Activated T-helper 1 cell treated with anti-CD3 and anti-CD28 coated beads, Interleukin-12 subunit alpha, Interleukin-12 subunit beta, Interleukin-2, Interleukin-4 antibody, amounts not matched to agents 30 ng/mL and 10 ng/mL and 1 ng/mL, durations not matched to agents 14 hours and 24 hours and 36 hours (primary cell): Measurements from ENCODE around the gene TNRC6A. TPM values are rescaled to one million over a fixed set of nuclear protein-coding genes. Genes with fewer than 3 reads are reported as not detected.
"Not testable (repeated sequence)": the region's sequence is repeated elsewhere in the genome, so short reads cannot be mapped to it uniquely, and the experiment has no call there.

ENCODE experiments used
- DNase-seq: peaks from one replicate; pipeline ENCODE4 v3.0.0; 2021; ENCODE audit warnings: low spot score
- H3K27ac Mint-ChIP-seq: one replicate; pipeline ENCODE4 v1.8.0; 2021; ENCODE audit warnings: mild to moderate bottlenecking, mixed read lengths
- H3K27me3 Mint-ChIP-seq: one replicate; pipeline ENCODE4 v1.8.0; 2022; ENCODE audit warnings: mild to moderate bottlenecking, moderate library complexity, mixed read lengths; ENCODE audit not compliant: insufficient read depth
- H3K36me3 Mint-ChIP-seq: one replicate; pipeline ENCODE4 v1.8.0; 2021; ENCODE audit warnings: low read depth, mixed read lengths
- H3K4me1 Mint-ChIP-seq: one replicate; pipeline ENCODE4 v1.8.0; 2021; ENCODE audit warnings: low read depth, mixed read lengths
- H3K4me3 Mint-ChIP-seq: one replicate; pipeline ENCODE4 v1.8.0; 2021; ENCODE audit warnings: mild to moderate bottlenecking, moderate library complexity, mixed read lengths
- H3K9me3 Mint-ChIP-seq: one replicate; pipeline ENCODE4 v1.8.0; 2021; ENCODE audit warnings: mixed read lengths
- intact Hi-C: fragments of 100-400 bp; cut with micrococcal nuclease; formaldehyde crosslinking; loops from one replicate; pipeline ENCODE4 v1.15.1; 2024
- total RNA-seq: library from RNA; stranded (reverse); gene quantifications from 2 replicates; pipeline ENCODE4 v1.2.3, GENCODE V29; 2022

The TNRC6A gene
- total RNA-seq, 1 donor from 2014 or later, result 60.9 TPM

- Mint-ChIP-seq H3K36me3 (no peaks in the 10 kb centered on the region), H3K4me3 (no peak overlapping the region), H3K27ac (no peak overlapping the region), H3K27me3 (no peaks in the 10 kb centered on the region), H3K9me3 (no peaks in the 10 kb centered on the region), H3K4me1 (no peaks in the 10 kb centered on the region)
- intact Hi-C loops, result no loop called here
- DNase-seq, result no peak
These were observed 30.2 kb upstream of the TNRC6A start for GRCh38 chr16:24699151-24699723.

- H3K4me1 Mint-ChIP-seq, result no peaks in the 10 kb centered on the region
- no peak overlapping the region for H3K4me3 Mint-ChIP-seq
- DNase-seq, result no peak
These were observed 28.7 kb upstream of the TNRC6A start for GRCh38 chr16:24700549-24701392.

GRCh38 chr16:24701521-24701951 lies 27.9 kb upstream of the TNRC6A start:
- Mint-ChIP-seq H3K4me1 (no peaks in the 10 kb centered on the region), H3K36me3 (no peaks in the 10 kb centered on the region), H3K27me3 (no peaks in the 10 kb centered on the region), H3K9me3 (no peaks in the 10 kb centered on the region), H3K27ac (no peak overlapping the region), H3K4me3 (no peak overlapping the region)
- no peak for DNase-seq
- intact Hi-C loops, result no loop called here

More at GRCh38 chr16:24700549-24701392, 28.7 kb upstream of the TNRC6A start:
- Mint-ChIP-seq H3K9me3 (no peaks in the 10 kb centered on the region), H3K27ac (no peak overlapping the region), H3K27me3 (no peaks in the 10 kb centered on the region), H3K36me3 (no peaks in the 10 kb centered on the region)
- intact Hi-C loops, result no loop called here

GRCh38 chr16:24707760-24708159 lies 21.7 kb upstream of the TNRC6A start:
- DNase-seq, H3K27me3 Mint-ChIP-seq, H3K36me3 Mint-ChIP-seq, H3K4me3 Mint-ChIP-seq, H3K27ac Mint-ChIP-seq, intact Hi-C loops, H3K9me3 Mint-ChIP-seq, H3K4me1 Mint-ChIP-seq: not testable (repeated sequence)

- DNase-seq, result no peak
- Mint-ChIP-seq H3K27me3 (peaks cover 5% of the 10 kb centered on the region), H3K36me3 (no peaks in the 10 kb centered on the region), H3K4me1 (no peaks in the 10 kb centered on the region), H3K9me3 (peaks cover 4% of the 10 kb centered on the region), H3K27ac (no peak overlapping the region), H3K4me3 (no peak overlapping the region)
- intact Hi-C loops, result no loop called here
These were observed 16.1 kb upstream of the TNRC6A start for GRCh38 chr16:24713379-24713778.

GRCh38 chr16:24717411-24717810 lies 12.0 kb upstream of the TNRC6A start:
- no peak overlapping the region for H3K4me3 Mint-ChIP-seq
- no peak overlapping the region for H3K27ac Mint-ChIP-seq
- no peak for DNase-seq
- peaks cover 6% of the 10 kb centered on the region for H3K4me1 Mint-ChIP-seq
- intact Hi-C loops, result no loop called here
- peaks cover 4% of the 10 kb centered on the region for H3K9me3 Mint-ChIP-seq
- H3K36me3 Mint-ChIP-seq, result no peaks in the 10 kb centered on the region
- peaks cover 5% of the 10 kb centered on the region for H3K27me3 Mint-ChIP-seq

- DNase-seq, result no peak
- Mint-ChIP-seq H3K27me3 (peaks cover 5% of the 10 kb centered on the region), H3K27ac (no peak overlapping the region), H3K4me1 (peaks cover 14% of the 10 kb centered on the region), H3K4me3 (no peak overlapping the region), H3K36me3 (no peaks in the 10 kb centered on the region), H3K9me3 (peaks cover under 1% of the 10 kb centered on the region)
- intact Hi-C loops, result no loop called here
These were observed 10.4 kb upstream of the TNRC6A start for GRCh38 chr16:24718967-24719521.

GRCh38 chr16:24721830-24722238 lies 7.6 kb upstream of the TNRC6A start:
- peak overlapping the region; percentile 7 for H3K27ac Mint-ChIP-seq
- H3K4me1 Mint-ChIP-seq, result peaks cover 14% of the 10 kb centered on the region
- DNase-seq, result no peak
- no peaks in the 10 kb centered on the region for H3K36me3 Mint-ChIP-seq
- no peak overlapping the region for H3K4me3 Mint-ChIP-seq
- peaks cover 5% of the 10 kb centered on the region for H3K27me3 Mint-ChIP-seq
- no peaks in the 10 kb centered on the region for H3K9me3 Mint-ChIP-seq
- intact Hi-C loops, result loop anchor here (2.0 kb wide), 1 partner anchor 53 kb away; no protein-coding TSS in a partner anchor

- Mint-ChIP-seq H3K27ac (no peak overlapping the region), H3K36me3 (no peaks in the 10 kb centered on the region), H3K27me3 (no peaks in the 10 kb centered on the region), H3K9me3 (no peaks in the 10 kb centered on the region), H3K4me1 (peaks cover 21% of the 10 kb centered on the region), H3K4me3 (no peak overlapping the region)
- no peak for DNase-seq
- intact Hi-C loops, result loop anchor here (2.0 kb wide), 1 partner anchor 55 kb away; no protein-coding TSS in a partner anchor
These were observed 5.8 kb upstream of the TNRC6A start for GRCh38 chr16:24723663-24724062.

GRCh38 chr16:24728011-24728410 lies 1.4 kb upstream of the TNRC6A start:
- Mint-ChIP-seq H3K27ac (no peak overlapping the region), H3K4me3 (peak overlapping the region; percentile 62)

GRCh38 chr16:24728891-24729242 lies 584 bp upstream of the TNRC6A start:
- no peaks in the 10 kb centered on the region for H3K27me3 Mint-ChIP-seq
- H3K36me3 Mint-ChIP-seq, result peaks cover 23% of the 10 kb centered on the region
- peak overlapping the region; percentile 91 for H3K27ac Mint-ChIP-seq
- intact Hi-C loops, result loop anchor here (1.0 kb wide), 1 partner anchor 188 kb away; no protein-coding TSS in a partner anchor
- no peak for DNase-seq
- H3K4me3 Mint-ChIP-seq, result peak overlapping the region; percentile 89
- peaks cover 37% of the 10 kb centered on the region for H3K4me1 Mint-ChIP-seq
- no peaks in the 10 kb centered on the region for H3K9me3 Mint-ChIP-seq

More at GRCh38 chr16:24728011-24728410, 1.4 kb upstream of the TNRC6A start:
- H3K4me1 Mint-ChIP-seq, result peaks cover 32% of the 10 kb centered on the region
- H3K36me3 Mint-ChIP-seq, result peaks cover 16% of the 10 kb centered on the region
- DNase-seq, result no peak
- H3K9me3 Mint-ChIP-seq, result no peaks in the 10 kb centered on the region
- intact Hi-C loops, result no loop called here
- no peaks in the 10 kb centered on the region for H3K27me3 Mint-ChIP-seq

- peak overlapping the region; percentile 92 for H3K4me3 Mint-ChIP-seq
- H3K36me3 Mint-ChIP-seq, result peaks cover 28% of the 10 kb centered on the region
- peak overlapping the region; percentile 96 for H3K27ac Mint-ChIP-seq
- intact Hi-C loops, result loop anchor here (1.0 to 5.0 kb wide), 2 partner anchors 189 to 382 kb away; partner anchors contain the start of gene LCMT1
- H3K4me1 Mint-ChIP-seq, result peaks cover 42% of the 10 kb centered on the region
- no peak for DNase-seq
- H3K27me3 Mint-ChIP-seq, result no peaks in the 10 kb centered on the region
- H3K9me3 Mint-ChIP-seq, result no peaks in the 10 kb centered on the region
These were observed 732 bp downstream of the TNRC6A start for GRCh38 chr16:24729951-24730815.
